ENCODE results near the gene NDNF.
A peak's percentile ranks its signal among the peaks of the same experiment; 100 is the strongest.

The NDNF gene

DNA sequence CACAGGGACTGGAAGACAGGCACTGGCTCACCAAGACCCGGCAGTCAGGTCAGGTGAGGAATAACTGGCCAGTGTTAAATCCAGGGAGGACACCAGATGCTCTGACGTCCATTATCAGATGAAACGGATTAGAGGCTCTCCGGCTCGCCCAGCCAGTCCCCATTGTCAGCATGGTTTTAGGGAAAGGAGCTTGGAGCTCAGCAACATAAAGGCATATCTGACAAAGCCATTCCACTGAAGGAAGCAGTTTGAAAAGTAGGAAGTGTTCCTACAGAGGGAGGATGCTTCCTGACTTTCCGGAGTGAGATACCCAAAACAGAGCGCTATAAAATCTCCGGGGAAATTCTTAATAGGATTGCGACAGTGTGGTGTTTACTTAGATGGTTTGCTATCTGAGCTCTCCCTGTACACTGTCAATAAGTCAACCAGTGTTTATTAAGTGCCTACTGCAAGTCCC is 14.8 kb downstream of the NDNF start:
- H3K36me3 Mint-ChIP-seq (ENCODE audit: low read depth): no peaks in the 10 kb centered on the region
- H3K9me3 Mint-ChIP-seq: no peaks in the 10 kb centered on the region
- no peaks in the 10 kb centered on the region for H3K4me1 Mint-ChIP-seq
- H3K27ac Mint-ChIP-seq: no peak overlapping the region
- H3K27me3 Mint-ChIP-seq (ENCODE audit: low read depth): no peaks in the 10 kb centered on the region
- no peak overlapping the region for H3K4me3 Mint-ChIP-seq
- TF ChIP-seq, protein P1, sequence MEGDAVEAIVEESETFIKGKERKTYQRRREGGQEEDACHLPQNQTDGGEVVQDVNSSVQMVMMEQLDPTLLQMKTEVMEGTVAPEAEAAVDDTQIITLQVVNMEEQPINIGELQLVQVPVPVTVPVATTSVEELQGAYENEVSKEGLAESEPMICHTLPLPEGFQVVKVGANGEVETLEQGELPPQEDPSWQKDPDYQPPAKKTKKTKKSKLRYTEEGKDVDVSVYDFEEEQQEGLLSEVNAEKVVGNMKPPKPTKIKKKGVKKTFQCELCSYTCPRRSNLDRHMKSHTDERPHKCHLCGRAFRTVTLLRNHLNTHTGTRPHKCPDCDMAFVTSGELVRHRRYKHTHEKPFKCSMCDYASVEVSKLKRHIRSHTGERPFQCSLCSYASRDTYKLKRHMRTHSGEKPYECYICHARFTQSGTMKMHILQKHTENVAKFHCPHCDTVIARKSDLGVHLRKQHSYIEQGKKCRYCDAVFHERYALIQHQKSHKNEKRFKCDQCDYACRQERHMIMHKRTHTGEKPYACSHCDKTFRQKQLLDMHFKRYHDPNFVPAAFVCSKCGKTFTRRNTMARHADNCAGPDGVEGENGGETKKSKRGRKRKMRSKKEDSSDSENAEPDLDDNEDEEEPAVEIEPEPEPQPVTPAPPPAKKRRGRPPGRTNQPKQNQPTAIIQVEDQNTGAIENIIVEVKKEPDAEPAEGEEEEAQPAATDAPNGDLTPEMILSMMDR (IDR thresholded peaks at IDR 0.05; ENCODE audit: unreplicated experiment in 3 of 3): no peak

DNA sequence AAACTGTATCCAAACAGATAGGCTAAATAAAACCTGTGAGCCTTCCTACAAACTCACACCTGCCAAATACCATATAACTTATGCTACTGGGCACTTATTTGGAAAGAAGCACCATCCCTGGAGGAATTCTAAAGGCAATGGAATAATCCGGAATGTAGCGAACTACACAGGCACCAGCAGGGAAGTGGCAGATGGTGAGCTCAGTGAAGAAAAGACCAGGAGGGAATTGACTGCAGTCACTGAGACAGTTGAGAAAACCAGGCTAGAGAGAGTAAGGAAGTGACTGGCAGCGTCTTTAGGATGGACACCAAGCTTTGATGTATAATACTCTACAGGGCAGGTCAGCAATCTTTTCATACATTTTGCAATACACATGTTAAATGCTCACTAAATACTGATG is 16.3 kb downstream of the NDNF start:
- TF ChIP-seq, protein P1 (IDR thresholded peaks at IDR 0.05; ENCODE audit: unreplicated experiment in 3 of 3): no peak
- Mint-ChIP-seq H3K27ac (no peak overlapping the region), H3K36me3 (ENCODE audit: low read depth) (no peaks in the 10 kb centered on the region), H3K4me3 (no peak overlapping the region), H3K27me3 (ENCODE audit: low read depth) (no peaks in the 10 kb centered on the region), H3K4me1 (no peaks in the 10 kb centered on the region), H3K9me3 (no peaks in the 10 kb centered on the region)

DNA sequence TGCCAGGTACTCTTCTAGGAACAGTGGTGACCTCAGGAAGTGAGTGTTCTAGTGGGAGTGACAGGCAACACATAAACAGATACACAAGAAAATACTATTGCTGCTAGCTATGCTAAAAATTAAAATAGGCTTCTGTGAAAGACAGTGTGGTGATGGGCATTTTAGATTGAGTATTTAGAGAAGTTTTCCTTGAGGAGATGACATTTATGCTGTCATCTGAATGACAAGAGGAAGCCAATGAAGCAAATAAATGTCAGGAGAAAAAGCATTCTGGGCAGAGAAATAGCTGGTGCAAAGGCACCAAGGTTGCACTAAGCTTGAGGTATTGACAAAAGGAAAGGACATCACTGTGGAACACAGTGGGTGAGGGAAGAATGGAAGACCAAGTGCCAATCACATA is 18.0 kb downstream of the NDNF start:
- no peak overlapping the region for H3K27ac Mint-ChIP-seq
- H3K4me1 Mint-ChIP-seq: no peaks in the 10 kb centered on the region
- TF ChIP-seq, protein P1 (IDR thresholded peaks at IDR 0.05; ENCODE audit: unreplicated experiment in 3 of 3): no peak
- no peaks in the 10 kb centered on the region for H3K27me3 Mint-ChIP-seq (ENCODE audit: low read depth)
- H3K4me3 Mint-ChIP-seq: no peak overlapping the region
- H3K36me3 Mint-ChIP-seq (ENCODE audit: low read depth): no peaks in the 10 kb centered on the region
- no peaks in the 10 kb centered on the region for H3K9me3 Mint-ChIP-seq

DNA sequence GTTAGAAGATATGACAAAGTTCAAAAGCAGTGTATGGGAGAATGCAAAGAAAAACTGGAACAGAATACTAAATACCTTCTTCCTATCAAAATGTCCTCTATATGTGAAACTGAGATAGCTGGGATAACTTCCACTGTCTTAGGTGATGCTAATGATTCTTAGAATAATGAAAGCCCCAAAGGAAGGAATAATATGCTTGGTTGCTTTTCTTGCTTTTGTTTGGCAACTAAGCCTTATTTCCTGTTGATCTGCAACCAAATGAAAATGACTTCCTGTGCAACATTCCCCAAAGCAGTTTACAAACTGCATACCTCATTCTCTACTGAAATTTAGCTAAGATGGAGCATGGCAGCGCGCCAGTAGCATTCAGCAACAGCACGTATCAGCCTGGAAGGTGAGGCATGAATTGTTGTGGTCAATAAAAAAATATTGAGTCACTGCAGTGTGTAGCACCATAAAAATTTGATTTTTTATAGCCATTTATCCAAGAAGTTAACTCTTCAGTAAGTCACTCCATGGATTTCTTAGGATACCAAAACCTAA is 18.7 kb downstream of the NDNF start:
- H3K4me1 Mint-ChIP-seq: no peaks in the 10 kb centered on the region

DNA sequence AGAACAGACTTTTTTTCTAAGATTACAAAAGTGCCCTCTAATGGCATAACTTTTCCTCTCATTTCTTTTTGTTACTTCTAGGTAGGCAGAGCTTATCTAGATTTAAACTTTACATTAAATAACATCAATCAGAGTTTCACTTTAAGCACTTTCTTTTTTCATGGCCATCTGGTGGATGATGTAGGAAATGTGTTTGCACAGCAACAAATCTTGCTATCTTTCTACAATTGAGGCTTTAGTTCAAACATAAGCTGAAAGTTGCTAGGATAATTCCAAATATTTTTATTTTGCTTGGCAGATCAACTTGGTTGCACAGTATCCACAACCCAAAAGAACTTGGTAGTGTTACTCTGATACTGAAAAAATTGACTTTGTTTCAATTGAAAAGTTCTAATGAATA is 22.0 kb downstream of the NDNF start:
- TF ChIP-seq, protein P1 (IDR thresholded peaks at IDR 0.05; ENCODE audit: unreplicated experiment in 3 of 3): peak; percentile 24 to 49 (median 48)
- Mint-ChIP-seq H3K36me3 (ENCODE audit: low read depth) (peaks cover 3% of the 10 kb centered on the region), H3K4me1 (no peaks in the 10 kb centered on the region), H3K27ac (no peak overlapping the region), H3K9me3 (no peaks in the 10 kb centered on the region), H3K4me3 (no peak overlapping the region), H3K27me3 (ENCODE audit: low read depth) (no peaks in the 10 kb centered on the region)

More for the DNA sequence above, 18.7 kb downstream of the NDNF start:
- H3K4me3 Mint-ChIP-seq: no peak overlapping the region
- no peaks in the 10 kb centered on the region for H3K9me3 Mint-ChIP-seq
- no peaks in the 10 kb centered on the region for H3K27me3 Mint-ChIP-seq (ENCODE audit: low read depth)
- TF ChIP-seq, protein P1 (IDR thresholded peaks at IDR 0.05; ENCODE audit: unreplicated experiment in 3 of 3): no peak
- H3K36me3 Mint-ChIP-seq (ENCODE audit: low read depth): no peaks in the 10 kb centered on the region
- no peak overlapping the region for H3K27ac Mint-ChIP-seq

DNA sequence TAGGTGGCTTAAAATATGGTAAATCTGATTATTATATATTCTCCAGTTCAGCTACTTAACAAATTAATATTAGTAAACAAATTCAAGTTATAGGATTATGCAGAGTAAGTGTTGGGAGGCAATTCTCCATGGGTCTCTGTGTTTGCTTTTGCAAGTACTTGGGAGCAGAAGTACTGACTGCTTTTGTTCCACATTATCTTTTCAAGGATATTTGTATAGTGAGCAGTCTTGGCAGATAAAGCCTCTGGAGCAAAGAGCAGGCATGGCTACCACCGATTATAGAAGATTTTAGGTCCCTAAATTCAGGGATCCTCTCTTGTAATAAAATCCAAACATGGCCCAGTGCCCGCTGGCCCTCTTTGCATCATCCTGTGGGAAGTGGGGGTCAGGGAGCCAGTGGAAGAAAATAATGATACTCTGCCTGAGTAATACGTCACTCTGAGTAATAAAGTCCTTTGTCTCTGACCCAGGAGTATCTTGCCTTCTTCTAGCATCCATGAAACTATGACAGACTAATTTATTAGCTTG is 23.2 kb downstream of the NDNF start:
- Mint-ChIP-seq H3K9me3 (no peaks in the 10 kb centered on the region), H3K4me3 (no peak overlapping the region), H3K27ac (no peak overlapping the region), H3K4me1 (no peaks in the 10 kb centered on the region), H3K36me3 (ENCODE audit: low read depth) (peaks cover 10% of the 10 kb centered on the region), H3K27me3 (ENCODE audit: low read depth) (no peaks in the 10 kb centered on the region)
- TF ChIP-seq, protein P1 (IDR thresholded peaks at IDR 0.05; ENCODE audit: unreplicated experiment in 3 of 3): no peak

Measured in nephron (organoid).